Activated CD8-positive, alpha-beta memory T cell treated with anti-CD3 and anti-CD28 coated beads for 36 hours (primary cell): ENCODE measurements around the gene SLC35F1. TPM values are rescaled to one million over a fixed set of nuclear protein-coding genes. Genes with fewer than 3 reads are reported as not detected.

Experiments used
- CTCF ChIA-PET: fragments of 350-600 bp; sonication (Branson Sonifier 250); formaldehyde crosslinking; loops from one replicate; lab custom pipeline; 2021; ENCODE audit warnings: antibody characterized with exemption; lab: Charles Lee
- POLR2A ChIA-PET: fragments of 350-600 bp; sonication (Branson Sonifier 250); formaldehyde crosslinking; loops from one replicate; lab custom pipeline; 2021; ENCODE audit warnings: antibody characterized with exemption; lab: Charles Lee
- total RNA-seq, 2 experiments: library from RNA; stranded (reverse); gene quantifications; one replicate each; pipeline ENCODE4 v1.2.3, GENCODE V29; 2021

Gene SLC35F1
- total RNA-seq, 2 experiments from 2014 or later, result not detected

DNA sequence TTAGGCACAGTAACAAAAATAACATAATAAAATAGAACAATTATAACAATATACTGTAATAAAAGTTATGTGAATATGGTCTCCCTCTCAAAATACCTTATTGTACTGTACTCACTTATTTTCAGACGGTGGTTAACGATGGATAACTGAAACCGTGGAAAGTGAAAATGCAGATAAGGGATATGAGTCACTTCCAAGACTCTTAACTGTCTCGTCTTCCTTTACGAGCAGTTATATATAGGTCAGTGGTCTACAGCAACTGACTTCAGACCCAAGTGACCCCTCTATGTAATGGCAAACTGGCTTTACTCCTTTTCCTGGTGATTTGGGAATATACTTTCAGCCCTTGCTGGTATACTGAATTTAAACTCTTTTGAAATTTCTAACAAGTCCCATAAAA lies 261.4 kb downstream of the SLC35F1 start:
- CTCF ChIA-PET, result no interaction called here

DNA sequence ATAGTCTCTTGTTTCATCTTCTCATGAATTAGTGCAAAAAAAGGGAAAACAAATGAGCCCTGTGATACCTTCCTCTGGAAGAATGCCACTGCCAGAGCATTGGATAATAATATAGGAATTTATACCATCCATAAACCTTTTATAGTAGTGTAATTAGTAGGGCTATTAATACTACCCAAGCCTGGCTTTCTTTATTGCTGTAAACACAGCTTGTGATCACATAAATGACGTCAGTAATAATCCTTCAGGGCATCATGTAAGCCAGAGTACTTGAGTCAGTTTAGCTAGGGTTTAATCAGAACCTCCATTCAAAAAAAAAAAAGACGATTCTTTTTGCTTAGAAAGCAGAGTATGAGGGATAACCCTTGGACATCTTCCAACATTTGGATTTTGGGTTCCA lies 264.8 kb downstream of the SLC35F1 start:
- ChIA-PET POLR2A (no interaction called here), CTCF (no interaction called here)

More for the DNA sequence above, 261.4 kb downstream of the SLC35F1 start:
- POLR2A ChIA-PET, result no interaction called here

DNA sequence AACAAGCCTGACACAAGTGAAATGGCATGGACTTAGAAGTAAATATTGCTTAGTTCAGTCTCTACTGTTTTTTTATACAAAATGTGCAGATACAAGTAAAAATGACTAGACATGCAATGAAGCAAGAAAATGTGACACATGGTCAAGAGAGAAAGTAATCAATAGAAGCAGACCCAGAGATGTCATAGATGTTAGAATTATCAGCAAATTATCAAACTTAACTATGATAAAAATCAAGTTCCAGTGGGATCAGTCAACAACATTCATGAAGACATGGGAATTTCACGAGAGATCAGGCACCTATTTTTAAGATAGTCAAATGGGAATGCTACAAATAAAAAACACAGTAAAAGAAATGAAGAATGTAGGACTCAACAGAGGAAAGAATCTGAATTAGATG lies 267.0 kb downstream of the SLC35F1 start:
- ChIA-PET POLR2A (no interaction called here), CTCF (no interaction called here)

DNA sequence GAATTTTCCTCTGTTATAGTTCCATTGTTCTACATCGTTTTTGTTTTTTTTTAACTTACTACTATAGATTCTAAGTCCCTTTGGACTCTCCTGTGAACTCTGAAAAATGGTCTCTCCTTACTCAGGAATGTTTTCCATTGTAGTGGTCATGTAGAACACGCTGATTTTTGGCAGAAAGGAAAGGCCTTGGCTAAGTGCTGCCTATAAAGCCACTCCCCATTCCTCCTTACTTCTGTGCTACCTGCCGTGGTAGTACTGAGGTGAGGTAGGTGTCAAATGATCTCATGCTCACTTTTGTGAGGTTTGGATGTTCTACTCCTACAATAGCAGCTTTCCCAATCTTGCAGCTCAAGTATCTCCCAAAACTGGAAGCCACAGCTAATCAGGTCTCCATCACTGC lies 270.7 kb downstream of the SLC35F1 start:
- ChIA-PET POLR2A (no interaction called here), CTCF (no interaction called here)

DNA sequence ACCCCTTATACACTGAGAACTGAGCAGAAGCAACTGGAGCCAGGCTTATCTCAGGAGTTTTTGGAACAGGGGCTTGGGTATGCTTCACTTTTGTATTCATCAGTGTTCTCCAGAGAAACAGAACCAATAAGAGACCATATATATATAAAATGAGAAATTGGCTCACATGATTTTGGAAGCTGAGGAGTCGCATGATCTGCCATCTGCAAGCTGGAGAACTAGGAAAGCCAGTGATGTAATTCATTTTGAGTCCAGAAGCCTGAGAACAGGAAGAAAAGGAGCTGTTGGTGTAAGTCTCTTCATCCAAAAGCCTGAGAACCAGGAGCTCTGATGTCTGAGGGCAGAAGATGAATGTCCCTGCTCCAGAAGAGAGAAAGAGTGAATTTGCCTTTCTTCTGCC lies 272.0 kb downstream of the SLC35F1 start:
- ChIA-PET POLR2A (no interaction called here), CTCF (interaction anchor here (0.8 kb wide), 1 partner anchor 21 kb away, joined by 3 read pairs; no protein-coding TSS in a partner anchor)

DNA sequence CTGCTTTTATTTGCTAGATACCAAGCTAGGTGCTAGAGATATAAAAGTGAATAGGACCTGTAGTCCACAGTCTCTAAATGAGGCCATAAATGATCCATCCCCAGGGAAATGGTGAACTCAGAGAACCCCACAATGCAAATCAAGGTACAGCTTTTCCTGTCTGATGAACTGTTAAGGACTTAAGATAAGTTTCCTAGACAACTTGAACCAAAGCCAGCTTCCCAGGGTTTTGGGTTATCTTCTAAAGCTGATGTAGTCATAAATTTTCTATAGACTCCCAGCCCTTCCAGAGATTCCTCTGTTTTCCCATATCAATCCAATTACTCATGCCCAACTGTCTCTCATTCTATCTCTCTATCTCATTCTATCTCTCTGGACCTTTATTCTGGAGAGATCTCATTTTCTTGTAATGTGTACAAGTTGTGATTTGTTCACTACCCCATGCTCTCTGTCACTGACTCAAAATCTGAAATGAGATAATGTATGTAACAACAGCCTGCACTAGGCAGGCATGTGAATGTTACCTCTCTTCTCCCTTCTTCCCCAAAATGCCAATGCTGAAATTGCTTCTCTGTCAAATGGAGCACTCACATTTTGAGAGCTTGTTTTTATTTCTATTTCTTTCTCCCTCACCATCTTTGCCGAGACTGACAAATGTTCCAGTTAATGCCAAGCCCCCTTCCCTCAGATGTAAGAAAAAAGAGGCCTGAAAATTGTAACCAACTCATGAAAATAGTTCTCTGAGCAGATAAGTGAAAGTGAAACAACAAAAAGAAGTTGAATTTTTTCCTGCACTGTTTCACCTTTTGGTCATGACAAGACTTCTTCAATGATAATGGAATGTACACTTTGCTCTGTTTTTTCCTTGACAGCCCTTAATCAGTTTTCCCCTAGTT lies 279.9 kb downstream of the SLC35F1 start:
- ChIA-PET POLR2A (no interaction called here), CTCF (no interaction called here)

DNA sequence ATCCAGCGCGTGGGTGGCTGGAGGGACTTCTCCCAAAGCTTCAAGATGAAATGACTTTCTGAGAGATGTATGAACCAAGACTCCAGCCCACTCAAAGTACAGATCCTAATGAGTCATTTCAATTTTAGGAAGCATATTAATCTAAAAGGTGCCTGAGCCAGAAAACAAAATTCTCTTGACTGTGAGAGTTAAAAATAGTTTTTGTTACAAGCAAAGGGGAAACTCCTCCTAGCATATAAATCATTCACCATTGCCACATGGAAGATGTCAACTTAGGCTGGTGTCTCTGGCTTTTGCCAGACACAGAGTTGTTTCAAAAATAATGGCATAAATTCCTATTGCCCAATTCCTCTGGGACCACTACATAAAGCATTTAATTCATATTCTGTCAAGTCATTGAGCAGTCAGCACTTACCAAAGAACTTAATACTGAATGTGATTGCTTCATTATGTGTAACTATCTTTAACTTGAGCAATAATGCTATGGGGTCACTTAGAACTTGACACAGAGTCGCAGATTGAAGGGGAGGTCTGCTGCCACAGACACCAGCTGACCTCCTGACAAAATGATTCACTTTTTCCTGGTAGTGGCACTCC lies 280.6 kb downstream of the SLC35F1 start:
- ChIA-PET CTCF (no interaction called here), POLR2A (no interaction called here)

DNA sequence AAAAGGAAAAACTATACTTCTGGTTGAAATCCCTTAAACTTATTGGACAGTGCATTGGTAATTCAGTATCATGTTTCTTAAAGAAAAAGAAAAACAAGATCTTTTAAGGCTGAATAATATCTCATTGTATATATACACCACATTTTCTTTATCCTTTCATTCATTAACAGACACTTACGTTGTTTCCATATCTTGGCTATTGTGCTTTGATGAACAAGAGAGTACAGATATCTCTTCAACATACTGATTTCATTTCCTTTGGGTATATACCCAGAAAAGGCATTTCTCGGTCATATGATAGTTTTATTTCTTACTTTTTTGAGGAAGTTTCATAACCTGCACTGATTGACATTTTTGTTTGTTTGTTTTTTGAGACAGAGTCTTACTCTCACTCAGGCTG lies 281.5 kb downstream of the SLC35F1 start:
- POLR2A ChIA-PET, result no interaction called here

DNA sequence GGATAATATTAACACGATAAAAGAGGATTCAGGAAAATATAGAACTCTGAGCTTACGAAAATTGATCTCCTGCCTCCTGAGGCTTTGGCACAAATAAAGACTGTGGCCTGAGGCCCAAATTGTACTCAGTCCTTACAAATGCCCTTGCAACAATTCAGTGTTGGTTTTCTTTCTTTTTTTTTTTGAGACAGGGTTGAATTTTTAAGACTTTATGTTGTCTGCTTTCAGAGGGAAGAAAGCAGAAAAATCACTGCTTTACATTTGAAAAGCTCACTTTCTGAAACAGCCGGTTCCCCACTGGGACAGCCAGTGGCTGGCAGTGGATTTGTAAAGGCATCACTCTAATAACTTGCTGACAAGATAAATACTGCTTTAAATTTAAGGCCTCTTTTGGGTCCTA lies 290.5 kb downstream of the SLC35F1 start:
- CTCF ChIA-PET, result no interaction called here
- POLR2A ChIA-PET, result no interaction called here

More for the DNA sequence above, 281.5 kb downstream of the SLC35F1 start:
- CTCF ChIA-PET, result no interaction called here

DNA sequence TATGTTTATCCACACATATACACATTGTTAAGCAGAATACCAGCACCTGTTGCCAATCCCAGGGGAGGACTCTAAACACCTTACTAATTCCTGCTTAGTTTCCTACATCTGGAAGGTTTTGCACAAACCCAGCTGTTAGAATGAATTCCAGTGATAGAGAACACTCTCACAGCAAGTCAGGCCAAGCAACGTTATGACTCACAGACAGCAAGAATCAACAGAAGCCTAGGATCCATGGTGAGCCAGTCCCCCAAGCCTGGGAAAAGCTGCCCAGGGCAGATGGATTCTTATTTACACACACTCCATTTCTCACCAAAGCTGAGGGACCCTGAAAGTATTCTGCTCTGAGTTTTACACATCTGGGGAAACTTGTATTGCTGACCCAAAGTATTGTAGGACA lies 291.7 kb downstream of the SLC35F1 start:
- ChIA-PET CTCF (no interaction called here), POLR2A (no interaction called here)

DNA sequence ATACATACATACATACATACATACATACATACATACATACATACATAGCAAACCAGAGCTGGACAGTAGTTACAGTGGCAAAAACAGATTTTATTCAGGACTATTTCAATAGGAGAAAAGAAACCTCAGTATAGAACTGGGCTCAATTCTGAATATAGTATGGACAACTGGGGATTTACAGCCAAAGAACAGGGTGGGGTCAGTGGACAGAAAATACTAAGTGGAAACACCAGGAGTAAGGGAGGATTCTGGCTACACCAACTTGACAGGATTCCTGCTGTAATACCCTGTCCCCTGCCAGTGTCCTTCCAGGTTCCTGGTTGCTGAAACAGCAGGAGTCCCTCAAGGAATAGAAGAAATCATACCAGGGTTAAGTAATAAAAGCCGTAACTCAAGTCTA lies 293.1 kb downstream of the SLC35F1 start:
- ChIA-PET POLR2A (no interaction called here), CTCF (no interaction called here)

DNA sequence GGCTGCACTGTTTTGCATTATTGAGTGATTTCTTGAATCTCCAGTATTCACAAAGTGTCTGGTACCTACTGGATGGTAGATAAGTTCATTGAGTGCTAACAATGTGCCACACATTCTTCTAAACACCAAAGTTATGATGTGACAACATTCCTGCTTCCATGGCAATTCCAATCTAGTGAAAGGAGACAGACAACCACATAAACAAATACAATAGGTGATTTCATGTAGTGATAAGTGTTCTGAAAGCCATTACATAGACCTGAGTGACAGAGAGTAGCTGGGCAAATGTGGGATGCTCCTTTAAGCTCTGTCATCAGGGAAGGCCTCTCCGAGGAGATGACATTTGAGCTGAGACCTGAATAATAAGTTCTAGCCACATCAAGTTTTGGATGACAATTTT lies 295.5 kb downstream of the SLC35F1 start:
- POLR2A ChIA-PET, result no interaction called here

DNA sequence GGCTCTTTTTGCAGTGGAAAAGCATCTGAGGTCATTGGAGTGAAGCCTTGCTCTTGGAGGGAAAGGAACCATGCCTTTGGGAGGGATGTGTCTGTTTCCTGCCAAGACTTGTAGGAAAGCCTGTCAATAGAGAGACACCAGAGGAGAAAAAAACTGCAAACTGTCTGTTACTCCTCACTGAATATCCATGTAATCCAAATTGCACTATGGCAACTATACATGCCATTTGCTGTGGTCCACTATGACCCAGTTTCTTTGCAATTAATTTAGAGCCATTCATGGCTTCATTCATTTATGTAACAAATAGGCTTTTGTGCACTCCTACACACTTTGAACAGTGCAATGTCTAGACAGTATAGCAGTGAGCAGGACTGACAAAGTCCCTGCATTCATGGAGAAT lies 296.5 kb downstream of the SLC35F1 start:
- CTCF ChIA-PET, result no interaction called here
- POLR2A ChIA-PET, result no interaction called here

More for the DNA sequence above, 295.5 kb downstream of the SLC35F1 start:
- CTCF ChIA-PET, result no interaction called here

DNA sequence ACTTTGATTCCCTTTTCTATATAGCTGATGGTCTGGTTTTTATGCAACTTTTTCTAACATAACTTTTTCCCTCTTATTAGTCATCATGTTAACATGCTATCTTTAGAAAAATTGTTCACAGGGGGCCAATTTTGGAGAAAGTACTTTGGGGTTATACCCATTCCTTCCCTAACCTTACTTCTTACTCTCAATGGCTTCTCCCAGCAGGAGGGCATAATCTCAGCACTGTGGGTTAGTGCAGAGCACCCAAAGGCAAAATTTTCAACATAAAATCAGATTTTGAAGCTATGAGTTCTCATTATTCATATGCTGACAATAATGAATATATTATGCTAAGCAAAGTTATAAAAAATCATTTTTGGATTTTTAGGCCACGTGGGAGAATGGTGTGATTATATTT lies 299.2 kb downstream of the SLC35F1 start:
- POLR2A ChIA-PET, result no interaction called here
- CTCF ChIA-PET, result no interaction called here

DNA sequence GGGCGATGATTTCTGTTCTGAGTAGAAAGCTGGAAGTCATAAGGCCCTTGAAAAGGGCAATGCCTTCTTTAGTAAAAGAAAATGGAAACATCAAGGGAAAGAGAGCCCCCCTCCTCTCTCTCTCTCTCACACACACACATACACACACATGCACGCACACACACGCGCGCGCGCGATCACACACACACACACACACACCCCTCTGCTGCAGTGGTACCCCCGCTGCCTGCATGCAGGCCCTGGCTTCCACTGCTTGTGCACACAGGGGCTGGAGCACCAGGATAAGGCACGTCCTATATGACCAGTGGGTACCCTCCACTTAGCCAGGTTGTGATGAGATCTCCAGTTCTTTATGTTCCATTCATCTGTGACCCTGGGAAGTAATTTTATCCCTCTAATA lies 300.9 kb downstream of the SLC35F1 start:
- CTCF ChIA-PET, result interaction anchor here (0.5 kb wide), 1 partner anchor 282 kb away, joined by 3 read pairs; no protein-coding TSS in a partner anchor
- POLR2A ChIA-PET, result no interaction called here

DNA sequence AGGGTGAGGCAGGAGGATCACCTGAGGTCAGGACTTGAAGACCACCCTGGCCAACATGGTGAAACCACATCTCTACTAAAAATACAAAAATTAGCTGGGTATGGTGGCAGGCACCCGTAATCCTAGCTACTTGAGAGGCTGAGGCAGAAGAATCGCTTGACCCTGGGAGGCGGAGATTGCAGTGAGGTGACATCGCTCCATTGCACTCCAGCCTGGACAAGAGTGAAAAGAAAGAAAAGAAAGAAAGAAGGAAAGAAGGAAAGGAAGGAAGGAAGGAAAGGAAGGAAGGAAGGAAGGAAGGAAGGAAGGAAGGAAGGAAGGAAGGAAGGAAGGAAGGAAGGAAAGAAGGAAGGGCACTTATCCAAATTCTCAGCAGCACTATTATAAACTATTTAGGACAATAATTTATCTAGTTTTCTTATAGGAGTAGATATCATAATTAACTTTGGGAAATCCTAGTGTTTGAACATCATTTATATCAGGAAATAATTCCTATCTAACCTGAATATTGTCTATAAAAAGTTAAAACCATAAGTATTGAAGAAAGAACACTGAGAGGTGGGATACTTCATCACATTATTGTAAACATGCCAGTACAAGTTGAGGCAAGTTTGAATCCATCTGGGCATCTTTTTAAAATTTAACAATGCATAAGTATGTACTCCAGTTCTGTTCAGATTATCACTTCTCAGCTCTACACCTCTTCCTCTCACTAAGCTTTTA lies 305.5 kb downstream of the SLC35F1 start:
- ChIA-PET POLR2A (no interaction called here), CTCF (interaction anchor here (0.7 kb wide), 1 partner anchor 20 kb away, joined by 4 read pairs; no protein-coding TSS in a partner anchor)

DNA sequence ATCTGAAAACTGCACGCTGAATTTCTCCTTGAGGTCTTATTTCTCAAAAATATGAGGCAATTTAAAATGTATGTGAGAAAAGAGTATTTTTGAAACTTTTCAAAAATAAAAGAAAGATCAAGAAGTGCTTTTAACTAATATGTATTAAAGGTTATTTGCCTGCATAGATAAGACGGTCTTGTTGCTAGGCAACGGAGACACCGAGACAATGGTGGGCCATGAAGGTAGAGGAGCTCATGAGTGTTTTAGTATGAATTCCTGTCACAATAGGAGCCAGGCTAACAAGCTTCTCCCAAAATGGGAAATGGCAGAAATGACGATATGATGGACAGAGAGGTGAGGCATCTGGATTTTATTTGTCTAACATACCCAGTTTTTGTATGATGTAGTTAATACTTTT lies 308.2 kb downstream of the SLC35F1 start:
- POLR2A ChIA-PET, result no interaction called here
- CTCF ChIA-PET, result no interaction called here

DNA sequence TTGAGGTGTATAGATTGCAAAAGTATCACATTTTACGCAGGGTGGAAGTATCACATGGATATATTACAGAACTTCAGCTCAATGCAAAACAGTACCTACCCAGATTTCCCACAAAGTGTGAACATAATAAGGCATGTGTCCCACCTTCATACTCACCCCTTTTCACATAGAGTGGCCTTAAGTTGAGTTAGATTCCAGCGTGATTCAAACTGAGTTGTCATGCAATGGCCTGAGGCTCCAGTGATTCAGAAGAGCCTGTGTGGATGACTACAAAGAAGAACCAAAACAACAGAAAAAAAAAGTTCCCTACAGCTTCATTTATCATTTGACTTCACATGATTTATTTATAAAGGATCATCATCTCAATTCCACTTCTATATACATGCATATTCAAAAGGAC lies 309.7 kb downstream of the SLC35F1 start:
- POLR2A ChIA-PET, result no interaction called here
- CTCF ChIA-PET, result no interaction called here

DNA sequence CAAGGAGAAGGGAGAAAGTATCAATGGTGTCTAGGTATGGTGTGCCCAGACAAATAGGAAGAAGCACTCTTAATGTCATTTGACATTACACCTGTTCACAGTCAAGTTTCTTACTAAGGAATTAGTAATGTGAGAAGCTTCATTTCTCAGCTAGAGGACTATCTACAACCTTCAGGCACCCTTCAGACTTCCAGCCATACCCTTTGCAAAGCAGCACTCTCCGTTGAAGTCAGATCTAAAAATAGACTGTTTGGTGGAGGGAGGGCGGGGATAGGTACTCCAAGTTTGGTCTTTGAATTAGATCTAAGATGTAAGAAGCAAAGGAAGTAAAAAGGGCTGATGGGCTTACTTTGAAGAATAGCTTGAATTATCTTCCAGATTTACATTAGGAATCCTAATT lies 311.1 kb downstream of the SLC35F1 start:
- CTCF ChIA-PET, result no interaction called here
- POLR2A ChIA-PET, result no interaction called here

DNA sequence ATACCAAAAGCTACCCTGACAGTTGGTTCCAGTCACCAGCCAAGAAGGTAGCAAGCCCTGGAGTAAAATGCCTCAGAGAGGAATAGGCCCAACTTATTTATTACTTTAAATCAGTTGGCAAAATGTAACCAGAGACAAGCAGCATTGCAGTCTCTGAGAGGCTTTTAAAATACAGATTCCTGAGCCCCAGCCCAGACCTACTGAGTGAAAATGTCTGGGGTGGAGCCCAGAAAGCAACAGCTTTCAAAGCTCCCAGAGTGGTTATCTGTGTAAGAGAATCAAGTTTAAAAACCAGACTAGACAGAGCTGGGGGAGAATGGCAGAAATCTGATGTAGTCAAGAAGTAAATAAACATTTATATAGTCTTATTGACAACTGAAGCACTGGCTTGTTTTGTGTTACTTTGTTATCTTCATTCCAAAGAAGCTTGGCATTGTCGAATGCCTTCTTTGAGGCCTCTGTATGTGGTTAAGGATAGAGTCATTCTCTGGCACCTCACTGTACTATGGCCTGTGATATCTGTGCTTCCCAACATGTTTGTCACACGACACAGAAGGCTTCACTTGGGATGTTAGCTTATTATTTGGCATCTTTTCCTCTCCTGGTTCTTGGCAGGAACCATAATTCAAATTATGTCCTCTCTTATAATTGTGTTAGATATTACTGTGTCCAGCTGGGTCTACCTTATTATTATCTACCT lies 313.5 kb downstream of the SLC35F1 start:
- ChIA-PET CTCF (no interaction called here), POLR2A (no interaction called here)
